AG09319 (cell line): ENCODE results near the gene GALNT1.

Source experiments
- DNase-seq: peaks from one replicate; pipeline ENCODE4 v3.0.0-alpha.2; 2010; ENCODE audit warnings: low read depth; ENCODE audit errors: extremely low read depth
- TF ChIP-seq, protein P1 (sequence below): IDR thresholded peaks from 2 replicates; pipeline ENCODE4 v1.5.1; 2011; ENCODE audit warnings: low read depth, mild to moderate bottlenecking, inconsistent platforms, low read length, moderate library complexity

GALNT1 gene

DNA sequence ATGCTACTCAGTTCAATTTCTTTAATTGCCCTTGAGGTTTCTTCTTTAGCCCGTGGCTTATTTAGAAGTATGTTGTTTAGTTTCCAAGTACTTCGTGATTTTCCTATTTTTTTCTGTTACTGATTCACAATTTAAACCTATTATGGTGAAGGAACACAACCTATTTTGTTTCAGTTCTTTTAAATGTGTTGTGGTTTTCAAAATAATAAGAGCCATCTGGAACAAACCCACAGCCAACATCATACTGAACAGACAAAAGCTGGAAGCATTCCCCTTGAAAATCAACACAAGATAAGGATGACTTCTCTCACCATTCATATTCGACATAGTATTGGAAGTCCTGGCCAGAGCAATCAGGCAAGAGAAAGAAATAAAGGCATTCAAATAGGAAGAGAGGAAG, 155.2 kb downstream of the GALNT1 start:
- TF ChIP-seq, protein P1, sequence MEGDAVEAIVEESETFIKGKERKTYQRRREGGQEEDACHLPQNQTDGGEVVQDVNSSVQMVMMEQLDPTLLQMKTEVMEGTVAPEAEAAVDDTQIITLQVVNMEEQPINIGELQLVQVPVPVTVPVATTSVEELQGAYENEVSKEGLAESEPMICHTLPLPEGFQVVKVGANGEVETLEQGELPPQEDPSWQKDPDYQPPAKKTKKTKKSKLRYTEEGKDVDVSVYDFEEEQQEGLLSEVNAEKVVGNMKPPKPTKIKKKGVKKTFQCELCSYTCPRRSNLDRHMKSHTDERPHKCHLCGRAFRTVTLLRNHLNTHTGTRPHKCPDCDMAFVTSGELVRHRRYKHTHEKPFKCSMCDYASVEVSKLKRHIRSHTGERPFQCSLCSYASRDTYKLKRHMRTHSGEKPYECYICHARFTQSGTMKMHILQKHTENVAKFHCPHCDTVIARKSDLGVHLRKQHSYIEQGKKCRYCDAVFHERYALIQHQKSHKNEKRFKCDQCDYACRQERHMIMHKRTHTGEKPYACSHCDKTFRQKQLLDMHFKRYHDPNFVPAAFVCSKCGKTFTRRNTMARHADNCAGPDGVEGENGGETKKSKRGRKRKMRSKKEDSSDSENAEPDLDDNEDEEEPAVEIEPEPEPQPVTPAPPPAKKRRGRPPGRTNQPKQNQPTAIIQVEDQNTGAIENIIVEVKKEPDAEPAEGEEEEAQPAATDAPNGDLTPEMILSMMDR = no peak
- no peak for DNase-seq

DNA sequence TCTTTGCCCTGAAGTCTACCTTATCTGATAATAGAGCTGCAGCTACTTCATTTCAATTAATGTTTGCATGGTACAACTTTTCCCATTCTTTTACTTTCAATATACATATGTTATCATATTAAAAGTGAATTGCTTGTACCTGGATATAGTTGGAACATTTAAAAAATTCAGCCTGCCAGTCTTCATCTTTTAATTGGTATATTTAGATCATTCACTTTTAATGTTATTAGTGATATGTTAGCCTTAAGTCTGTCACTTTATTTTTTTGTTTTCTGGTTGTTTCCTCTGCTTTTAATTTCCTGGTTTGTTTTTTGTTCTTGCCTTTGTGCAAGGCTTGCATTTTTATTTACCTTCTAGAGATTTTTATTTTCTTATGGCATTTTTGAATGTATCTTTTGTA, 158.2 kb downstream of the GALNT1 start:
- no peak for DNase-seq
- TF ChIP-seq, protein P1 = no peak

DNA sequence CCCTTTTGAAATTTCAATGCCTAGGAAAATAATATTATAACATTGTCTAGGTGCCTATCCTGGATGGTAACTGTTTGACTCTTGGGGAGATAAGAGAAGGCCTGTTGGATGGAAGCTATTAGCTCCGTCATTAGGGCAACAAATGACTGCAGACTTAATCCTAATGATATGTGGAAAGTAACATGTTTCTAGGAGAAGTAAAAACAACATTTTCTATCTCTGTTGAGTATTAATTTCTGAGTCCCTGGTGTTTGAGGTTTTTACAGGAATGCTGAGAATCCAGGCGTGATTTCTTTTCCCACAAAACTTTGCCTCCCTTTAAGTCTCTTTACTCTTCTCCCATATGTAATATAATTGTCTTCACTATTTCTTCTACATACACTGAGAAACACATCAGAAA, 159.1 kb downstream of the GALNT1 start:
- TF ChIP-seq, protein P1 = no peak
- DNase-seq = no peak

DNA sequence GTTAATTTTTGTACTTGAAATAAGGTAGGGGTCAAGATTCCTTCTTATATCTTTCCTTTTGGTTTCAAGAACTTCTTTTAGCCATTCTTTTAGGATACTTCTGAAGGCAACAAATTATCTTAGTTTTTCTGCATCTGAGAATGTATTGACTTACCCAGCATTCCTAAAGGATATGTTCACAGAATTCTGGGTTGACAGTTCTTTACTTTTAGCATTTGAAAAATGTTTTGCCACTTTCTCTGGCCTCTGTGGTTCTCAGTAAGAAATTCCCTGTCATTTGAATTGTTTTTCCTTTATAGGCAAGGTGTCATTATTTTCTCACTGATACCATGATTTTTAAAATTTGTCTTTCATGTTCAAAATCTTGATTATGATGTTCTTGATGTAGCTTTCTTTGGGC, 162.4 kb downstream of the GALNT1 start:
- TF ChIP-seq, protein P1 = no peak
- DNase-seq = no peak

DNA sequence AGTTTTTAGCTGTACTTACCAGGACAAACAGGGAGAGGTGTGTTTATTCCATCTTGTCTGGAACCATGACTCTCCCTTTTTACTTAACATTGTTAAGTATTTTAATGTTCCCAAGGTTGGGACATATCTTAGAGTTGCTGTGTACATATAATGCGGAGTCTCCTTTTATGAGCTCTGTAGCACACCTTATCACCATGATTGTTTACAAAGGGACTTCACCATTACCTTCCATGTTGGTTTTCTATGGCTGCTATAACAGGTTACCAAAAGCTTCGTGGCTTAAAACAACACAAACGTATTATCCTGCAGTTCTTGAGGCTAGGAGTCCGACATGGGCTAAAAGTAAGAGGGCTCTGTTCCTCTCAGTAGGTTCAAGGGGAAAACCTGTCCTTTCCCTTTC, 164.3 kb downstream of the GALNT1 start:
- TF ChIP-seq, protein P1 = no peak

DNA sequence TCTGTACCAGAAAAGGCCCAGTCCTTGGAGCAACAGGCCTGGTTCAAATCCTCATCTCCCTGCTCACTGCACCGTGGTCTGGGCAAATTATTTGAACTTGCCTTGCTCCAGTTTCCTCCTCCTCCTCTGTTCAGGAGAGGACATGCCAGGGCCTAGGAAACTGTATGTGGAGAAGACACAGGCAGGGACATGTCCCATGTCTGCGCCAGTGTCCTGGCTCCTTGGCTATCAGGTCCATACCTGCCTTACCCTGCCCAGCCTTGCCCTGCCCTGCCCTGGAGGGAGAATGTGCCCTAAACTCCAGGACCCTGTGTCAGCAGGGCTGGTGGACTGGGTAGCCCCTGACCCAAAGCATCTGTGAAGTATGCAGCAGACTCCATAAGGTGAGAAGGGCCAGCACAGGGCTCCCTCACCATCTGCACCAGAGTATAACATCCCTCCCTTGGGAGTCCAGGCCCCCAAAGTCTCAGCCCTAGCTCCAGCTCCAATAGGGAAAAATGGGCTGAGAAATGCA, 165.3 kb downstream of the GALNT1 start:
- TF ChIP-seq, protein P1 = no peak
- DNase-seq = no peak

More for the DNA sequence above, 164.3 kb downstream of the GALNT1 start:
- DNase-seq = no peak

DNA sequence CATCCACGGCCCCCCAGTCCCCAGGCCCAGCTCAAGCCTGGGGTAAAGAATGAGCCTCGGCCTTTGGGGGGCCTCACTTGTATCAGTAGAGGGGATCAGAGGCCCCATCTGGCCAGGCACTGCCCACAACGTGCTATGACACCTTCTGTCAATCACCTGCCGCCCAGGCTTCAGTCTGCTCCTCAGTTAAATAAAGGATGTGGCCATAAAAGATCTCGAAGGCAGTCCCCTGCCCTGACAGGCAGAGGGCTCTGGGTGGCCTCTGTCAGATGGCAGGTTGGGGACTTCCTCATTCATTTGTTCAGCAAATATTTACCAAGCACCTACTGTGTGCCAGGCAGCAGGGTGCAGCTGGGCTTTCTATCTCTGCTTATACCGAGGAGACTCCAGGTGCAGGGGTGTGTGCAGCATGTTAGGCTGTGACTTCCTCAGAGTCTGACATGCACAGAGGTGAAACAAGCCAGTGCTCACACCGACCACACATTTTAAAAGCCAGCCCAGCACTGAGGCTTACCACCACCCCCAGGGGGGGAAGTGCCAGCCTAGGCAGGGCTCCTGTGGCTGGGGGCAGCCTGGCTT, 166.4 kb downstream of the GALNT1 start:
- no peak for DNase-seq
- TF ChIP-seq, protein P1 = no peak
